Ascending aorta (tissue), 2 donors: ENCODE results near the gene ERC1. TPM values are rescaled to one million over a fixed set of nuclear protein-coding genes. Genes with fewer than 3 reads are reported as not detected.
"Not testable (repeated sequence)": the region's sequence is repeated elsewhere in the genome, so short reads cannot be mapped to it uniquely, and the experiment has no call there.

Experiments
- DNase-seq, 2 donors: peaks; one replicate each; pipeline ENCODE4 v3.0.0-alpha.2; 2019; ENCODE audit warnings: low spot score in 2 of 2
- H3K27ac ChIP-seq, 2 donors: fragments of 200-600 bp; sonication (generic); one replicate each; pipeline ENCODE4 v1.5.1; 2016 to 2017; ENCODE audit warnings: mild to moderate bottlenecking in 1 of 2
- H3K27me3 ChIP-seq: fragments of 200-600 bp; sonication (generic); one replicate; pipeline ENCODE4 v1.5.1; 2017
- H3K36me3 ChIP-seq, 2 donors: fragments of 200-600 bp; sonication (generic); one replicate each; pipeline ENCODE4 v1.5.1; 2016
- H3K4me1 ChIP-seq, 2 donors: fragments of 200-600 bp; sonication (generic); one replicate each; pipeline ENCODE4 v1.5.1; 2016 to 2017; ENCODE audit warnings: mild to moderate bottlenecking in 1 of 2
- H3K4me3 ChIP-seq, 2 donors: fragments of 200-600 bp; sonication (generic); one replicate each; pipeline ENCODE4 v1.5.1; 2016 to 2017; ENCODE audit warnings: mild to moderate bottlenecking in 1 of 2
- H3K9me3 ChIP-seq, 2 donors: fragments of 200-600 bp; sonication (generic); one replicate each; pipeline ENCODE4 v1.5.1; 2016
- CTCF ChIP-seq, 3 experiments: fragments of 200-600 bp in 2 of 3; fragments of 450-650 bp in 1 of 3; sonication (generic) in 2 of 3; IDR thresholded peaks; one replicate each; pipeline ENCODE4 v1.5.1; 2016 to 2019; ENCODE audit warnings: antibody characterized with exemption in 3 of 3, mild to moderate bottlenecking in 1 of 3, moderate library complexity in 1 of 3
- intact Hi-C: fragments of 100-400 bp; cut with DNase I; formaldehyde crosslinking; loops from one replicate; pipeline ENCODE4 v1.15.1; 2023
- total RNA-seq: library from RNA; depleted of rRNA; stranded (reverse); fragments of >200 nt; gene quantifications from one replicate; pipeline ENCODE4 v1.1.0, GENCODE V29; 2016

Gene ERC1
- total RNA-seq, 1 donor from 2014 or later = 41.4 TPM

GRCh38 chr12:1234073-1234472, 243.1 kb downstream of the ERC1 start:
- DNase-seq = no peak
- no peak overlapping the region for H3K27ac ChIP-seq
- no peaks in the 10 kb centered on the region for H3K9me3 ChIP-seq
- no peak overlapping the region for H3K4me3 ChIP-seq
- no peaks in the 10 kb centered on the region for H3K4me1 ChIP-seq
- peaks cover 10 to 17% of the 10 kb centered on the region in 2 donors for H3K36me3 ChIP-seq
- no peak for TF ChIP-seq CTCF (IDR thresholded peaks at IDR 0.05)
- H3K27me3 ChIP-seq = no peaks in the 10 kb centered on the region
- intact Hi-C loops = no loop called here

GRCh38 chr12:1246637-1247036, 255.6 kb downstream of the ERC1 start:
- no peak for TF ChIP-seq CTCF (IDR thresholded peaks at IDR 0.05)
- DNase-seq = no peak
- Histone ChIP-seq H3K9me3 (no peaks in the 10 kb centered on the region), H3K4me1 (no peaks in the 10 kb centered on the region), H3K4me3 (no peak overlapping the region), H3K27me3 (no peaks in the 10 kb centered on the region), H3K27ac (no peak overlapping the region), H3K36me3 (no peaks in the 10 kb centered on the region)
- intact Hi-C loops = no loop called here

GRCh38 chr12:1250641-1251040, 259.6 kb downstream of the ERC1 start:
- Histone ChIP-seq H3K4me3 (no peak overlapping the region), H3K4me1 (no peaks in the 10 kb centered on the region), H3K9me3 (no peaks in the 10 kb centered on the region), H3K27me3 (no peaks in the 10 kb centered on the region), H3K36me3 (no peaks in the 10 kb centered on the region), H3K27ac (no peak overlapping the region)
- no peak for DNase-seq
- intact Hi-C loops = no loop called here
- TF ChIP-seq CTCF (IDR thresholded peaks at IDR 0.05) = no peak

GRCh38 chr12:1252758-1253157, 261.7 kb downstream of the ERC1 start:
- H3K27ac ChIP-seq = no peak overlapping the region
- no peak overlapping the region for H3K4me3 ChIP-seq
- intact Hi-C loops = no loop called here
- peaks cover 0 to 5% of the 10 kb centered on the region in 2 donors for H3K36me3 ChIP-seq
- no peak for DNase-seq
- no peaks in the 10 kb centered on the region for H3K27me3 ChIP-seq
- no peaks in the 10 kb centered on the region for H3K4me1 ChIP-seq
- no peak for TF ChIP-seq CTCF (IDR thresholded peaks at IDR 0.05)
- H3K9me3 ChIP-seq = no peaks in the 10 kb centered on the region

- H3K9me3 ChIP-seq, H3K4me1 ChIP-seq, DNase-seq, H3K27me3 ChIP-seq, intact Hi-C loops, H3K4me3 ChIP-seq, H3K36me3 ChIP-seq, H3K27ac ChIP-seq: not testable (repeated sequence)
Measured at GRCh38 chr12:1255125-1255524, 264.1 kb downstream of the ERC1 start.

GRCh38 chr12:1255854-1256253, 264.8 kb downstream of the ERC1 start:
- H3K36me3 ChIP-seq, H3K27me3 ChIP-seq, DNase-seq, intact Hi-C loops, H3K27ac ChIP-seq, H3K4me3 ChIP-seq, H3K9me3 ChIP-seq, H3K4me1 ChIP-seq: not testable (repeated sequence)

- peaks cover 0 to 5% of the 10 kb centered on the region in 2 donors for H3K36me3 ChIP-seq
- no peaks in the 10 kb centered on the region for H3K27me3 ChIP-seq
- H3K9me3 ChIP-seq = no peaks in the 10 kb centered on the region
- intact Hi-C loops = no loop called here
- TF ChIP-seq CTCF (IDR thresholded peaks at IDR 0.05) = no peak
- DNase-seq = no peak
- no peak overlapping the region for H3K27ac ChIP-seq
- H3K4me1 ChIP-seq = no peaks in the 10 kb centered on the region
- H3K4me3 ChIP-seq = no peak overlapping the region
Measured at GRCh38 chr12:1256285-1256684, 265.3 kb downstream of the ERC1 start.
